Glutamatergic neuron (in vitro differentiated cells): Measurements from ENCODE around the gene CEPT1. TPM values are rescaled to one million over a fixed set of nuclear protein-coding genes. Genes with fewer than 3 reads are reported as not detected.

Source experiments
- DNase-seq: peaks from one replicate; pipeline ENCODE4 v3.0.0; 2022
- H3K27ac Mint-ChIP-seq: one replicate; pipeline ENCODE4 v1.8.0; 2020; ENCODE audit warnings: mild to moderate bottlenecking, mixed read lengths, inconsistent platforms; ENCODE audit not compliant: unreplicated experiment
- H3K27me3 Mint-ChIP-seq: one replicate; pipeline ENCODE4 v1.8.0; 2020; ENCODE audit warnings: mild to moderate bottlenecking, moderate library complexity, mixed read lengths, inconsistent platforms; ENCODE audit not compliant: unreplicated experiment
- H3K36me3 Mint-ChIP-seq: one replicate; pipeline ENCODE4 v1.8.0; 2020; ENCODE audit warnings: mild to moderate bottlenecking, mixed read lengths, inconsistent platforms; ENCODE audit not compliant: unreplicated experiment
- H3K4me1 Mint-ChIP-seq: one replicate; pipeline ENCODE4 v1.8.0; 2020; ENCODE audit warnings: mild to moderate bottlenecking, low read depth, mixed read lengths, inconsistent platforms; ENCODE audit not compliant: unreplicated experiment
- H3K4me3 Mint-ChIP-seq: one replicate; pipeline ENCODE4 v1.8.0; 2020; ENCODE audit warnings: mild to moderate bottlenecking, mixed read lengths, inconsistent platforms; ENCODE audit not compliant: unreplicated experiment
- H3K9me3 Mint-ChIP-seq: one replicate; pipeline ENCODE4 v1.8.0; 2020; ENCODE audit warnings: mild to moderate bottlenecking, moderate library complexity, mixed read lengths, inconsistent platforms; ENCODE audit not compliant: unreplicated experiment
- total RNA-seq: library from RNA; stranded (reverse); fragmentation: NEBNext Ultra II Directional; extraction: Animal tissue kit (Norgen Biotek cat#: 25700); gene quantifications from one replicate; pipeline ENCODE4 v1.2.1, GENCODE V29; 2021; ENCODE audit not compliant: unreplicated experiment
- TF ChIP-seq, protein P1 (sequence below): fragments of 200-600 bp; sonication (generic); IDR thresholded peaks from one replicate; pipeline ENCODE4 v1.5.0; 2021; ENCODE audit not compliant: partially characterized antibody, unreplicated experiment

The CEPT1 gene
- total RNA-seq, 1 donor from 2014 or later = 35.6 TPM

DNA sequence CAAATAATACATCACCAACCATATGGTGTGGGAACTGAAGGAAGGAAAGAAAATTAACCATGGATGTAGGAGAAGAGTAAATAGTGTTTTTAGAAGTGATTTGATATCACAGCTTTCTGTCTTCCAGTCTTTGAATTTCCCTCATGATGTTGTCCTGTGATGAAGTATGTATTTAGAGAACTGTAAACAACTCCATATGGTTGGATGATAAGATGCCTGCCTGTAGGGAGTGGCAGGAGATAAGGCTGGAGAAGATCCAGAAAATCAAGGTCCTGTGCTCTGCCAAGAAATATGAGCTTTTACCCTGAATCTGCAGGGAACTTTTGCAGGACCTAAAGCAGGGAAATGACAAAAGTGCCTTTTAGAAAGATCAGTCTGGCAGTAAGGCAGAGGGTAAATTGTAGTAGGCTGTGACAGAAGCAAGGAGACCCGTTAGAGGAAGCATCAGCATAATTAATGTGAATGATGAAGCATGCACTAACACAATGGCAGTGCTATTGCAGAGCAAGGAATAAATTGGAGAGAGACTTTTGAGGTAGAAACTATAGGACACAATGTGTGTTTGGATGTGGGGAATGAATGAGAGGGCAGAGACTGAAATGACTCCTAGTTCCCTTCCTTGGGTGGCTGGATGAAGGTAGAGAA, 21.9 kb downstream of the CEPT1 start:
- DNase-seq = no peak
- Mint-ChIP-seq H3K9me3 (no peaks in the 10 kb centered on the region), H3K4me3 (no peak overlapping the region), H3K27ac (peak overlapping the region; percentile 46), H3K36me3 (no peaks in the 10 kb centered on the region), H3K4me1 (peaks cover 6% of the 10 kb centered on the region), H3K27me3 (peaks cover 2% of the 10 kb centered on the region)
- TF ChIP-seq, protein P1, sequence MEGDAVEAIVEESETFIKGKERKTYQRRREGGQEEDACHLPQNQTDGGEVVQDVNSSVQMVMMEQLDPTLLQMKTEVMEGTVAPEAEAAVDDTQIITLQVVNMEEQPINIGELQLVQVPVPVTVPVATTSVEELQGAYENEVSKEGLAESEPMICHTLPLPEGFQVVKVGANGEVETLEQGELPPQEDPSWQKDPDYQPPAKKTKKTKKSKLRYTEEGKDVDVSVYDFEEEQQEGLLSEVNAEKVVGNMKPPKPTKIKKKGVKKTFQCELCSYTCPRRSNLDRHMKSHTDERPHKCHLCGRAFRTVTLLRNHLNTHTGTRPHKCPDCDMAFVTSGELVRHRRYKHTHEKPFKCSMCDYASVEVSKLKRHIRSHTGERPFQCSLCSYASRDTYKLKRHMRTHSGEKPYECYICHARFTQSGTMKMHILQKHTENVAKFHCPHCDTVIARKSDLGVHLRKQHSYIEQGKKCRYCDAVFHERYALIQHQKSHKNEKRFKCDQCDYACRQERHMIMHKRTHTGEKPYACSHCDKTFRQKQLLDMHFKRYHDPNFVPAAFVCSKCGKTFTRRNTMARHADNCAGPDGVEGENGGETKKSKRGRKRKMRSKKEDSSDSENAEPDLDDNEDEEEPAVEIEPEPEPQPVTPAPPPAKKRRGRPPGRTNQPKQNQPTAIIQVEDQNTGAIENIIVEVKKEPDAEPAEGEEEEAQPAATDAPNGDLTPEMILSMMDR = no peak

GRCh38 chr1:111162488-111162880, 22.5 kb downstream of the CEPT1 start:
- H3K4me1 Mint-ChIP-seq = peaks cover 6% of the 10 kb centered on the region
- H3K27ac Mint-ChIP-seq = peak overlapping the region; percentile 46
- H3K9me3 Mint-ChIP-seq = no peaks in the 10 kb centered on the region

GRCh38 chr1:111163363-111163762, 23.3 kb downstream of the CEPT1 start:
- Mint-ChIP-seq H3K9me3 (no peaks in the 10 kb centered on the region), H3K4me3 (no peak overlapping the region), H3K27ac (no peak overlapping the region), H3K36me3 (no peaks in the 10 kb centered on the region), H3K27me3 (peaks cover 2% of the 10 kb centered on the region), H3K4me1 (peaks cover 6% of the 10 kb centered on the region)
- DNase-seq = no peak
- TF ChIP-seq, protein P1 = no peak

More at GRCh38 chr1:111162488-111162880, 22.5 kb downstream of the CEPT1 start:
- no peak for DNase-seq
- Mint-ChIP-seq H3K36me3 (no peaks in the 10 kb centered on the region), H3K27me3 (peaks cover 2% of the 10 kb centered on the region), H3K4me3 (no peak overlapping the region)
- TF ChIP-seq, protein P1 = no peak

- H3K27ac Mint-ChIP-seq = peak overlapping the region; percentile 67
- H3K4me3 Mint-ChIP-seq = no peak overlapping the region
- H3K9me3 Mint-ChIP-seq = no peaks in the 10 kb centered on the region
- DNase-seq = no peak
- no peaks in the 10 kb centered on the region for H3K36me3 Mint-ChIP-seq
- peaks cover 2% of the 10 kb centered on the region for H3K27me3 Mint-ChIP-seq
- peaks cover 6% of the 10 kb centered on the region for H3K4me1 Mint-ChIP-seq
- TF ChIP-seq, protein P1 = no peak
Observed at GRCh38 chr1:111164151-111164550, 24.1 kb downstream of the CEPT1 start.

DNA sequence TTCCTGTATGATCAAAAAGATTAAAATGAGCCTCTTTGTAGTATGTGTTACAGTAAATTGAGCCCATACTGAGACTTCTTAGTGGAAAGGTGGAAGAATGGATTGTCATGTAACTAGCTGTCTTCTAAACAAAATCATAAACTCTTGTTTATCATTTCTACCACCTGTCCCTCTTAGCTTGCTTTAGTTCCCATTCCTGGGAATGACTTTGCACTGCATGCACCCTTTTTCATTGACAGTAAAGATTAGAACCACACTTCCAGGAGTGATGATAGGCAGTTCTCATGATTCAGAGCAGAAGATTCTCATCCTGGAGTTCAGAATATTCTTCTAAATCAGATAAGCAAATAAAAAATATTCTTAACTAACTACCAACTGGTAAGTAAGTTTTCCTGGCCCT, 32.4 kb downstream of the CEPT1 start:
- Mint-ChIP-seq H3K9me3 (no peaks in the 10 kb centered on the region), H3K4me1 (no peaks in the 10 kb centered on the region), H3K27ac (no peak overlapping the region), H3K27me3 (peaks cover 2% of the 10 kb centered on the region), H3K4me3 (no peak overlapping the region), H3K36me3 (no peaks in the 10 kb centered on the region)
- DNase-seq = no peak
- TF ChIP-seq, protein P1 = no peak
